ENCODE results near the gene ERCC6. TPM values are rescaled to one million over a fixed set of nuclear protein-coding genes. Genes with fewer than 3 reads are reported as not detected.

Gene ERCC6
- total RNA-seq, 4 donors from 2014 or later: 16.0 to 34.0 (median 22.4) TPM

DNA sequence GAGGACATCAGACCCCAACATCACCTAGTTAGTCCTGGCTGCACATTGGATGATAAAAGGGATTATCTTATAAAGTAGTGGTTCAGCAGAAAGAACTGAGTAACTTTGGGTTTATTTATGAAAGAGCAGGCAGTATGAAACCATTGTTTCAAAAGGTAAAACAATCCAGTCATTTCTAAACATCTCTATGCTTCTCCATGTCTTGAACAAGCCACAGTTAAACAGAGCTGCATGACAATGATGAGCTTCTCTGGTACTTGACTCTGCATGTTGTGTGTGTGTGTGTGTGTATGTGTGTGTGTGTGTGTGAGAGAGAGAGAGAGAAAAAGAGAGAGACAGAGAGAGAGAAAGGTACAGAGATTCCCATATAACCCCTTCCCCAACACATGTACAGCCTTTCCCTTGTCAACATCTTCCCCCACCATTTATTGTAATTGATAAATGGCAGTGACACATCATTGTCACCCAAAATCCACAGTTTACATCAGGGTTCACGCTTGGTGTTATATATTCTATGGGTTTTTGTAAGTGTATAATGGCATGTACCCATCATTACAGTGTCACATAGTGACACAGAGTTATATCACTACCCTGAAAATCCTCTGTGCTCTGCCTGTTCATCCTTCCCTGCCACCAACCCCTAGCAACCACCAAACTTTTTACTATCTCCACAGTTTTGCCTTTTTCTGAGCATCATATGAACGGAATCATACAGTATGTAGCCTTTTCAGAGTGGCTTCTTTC, 38.4 kb upstream of the ERCC6 start:
- H3K36me3 ChIP-seq: no peaks in the 10 kb centered on the region
- H3K27me3 ChIP-seq: no peaks in the 10 kb centered on the region
- intact Hi-C loops (cut with DNase I; ENCODE audit: low total_unique reads) (no loop called here), in situ Hi-C loops (cut with MboI; ENCODE audit: low pct_ligation_motif_present in 1 of 4, low pct_unique_long_range_greater_than_20kb in 1 of 4, low sequenced_read_pairs in 3 of 4) (loop anchor here in 2 of 4 donors (25.0 kb wide), 1 partner anchor 635 kb away; no protein-coding TSS in a partner anchor)
- 69 to 77% methylated on average over 2 of the region's 2 CpGs for WGBS, 2 donors (ENCODE audit: low coverage in 1 of 2)
- no peak overlapping the region for H3K27ac ChIP-seq
- H3K9me3 ChIP-seq: no peaks in the 10 kb centered on the region
- H3K4me1 ChIP-seq: no peaks in the 10 kb centered on the region
- no peak for DNase-seq
- TF ChIP-seq POLR2A (IDR thresholded peaks at IDR 0.05) (no peak), EP300 (IDR thresholded peaks at IDR 0.05; ENCODE audit: low read depth) (no peak), POLR2AphosphoS5 (IDR thresholded peaks at IDR 0.05) (no peak)
- TF ChIP-seq, protein P1, sequence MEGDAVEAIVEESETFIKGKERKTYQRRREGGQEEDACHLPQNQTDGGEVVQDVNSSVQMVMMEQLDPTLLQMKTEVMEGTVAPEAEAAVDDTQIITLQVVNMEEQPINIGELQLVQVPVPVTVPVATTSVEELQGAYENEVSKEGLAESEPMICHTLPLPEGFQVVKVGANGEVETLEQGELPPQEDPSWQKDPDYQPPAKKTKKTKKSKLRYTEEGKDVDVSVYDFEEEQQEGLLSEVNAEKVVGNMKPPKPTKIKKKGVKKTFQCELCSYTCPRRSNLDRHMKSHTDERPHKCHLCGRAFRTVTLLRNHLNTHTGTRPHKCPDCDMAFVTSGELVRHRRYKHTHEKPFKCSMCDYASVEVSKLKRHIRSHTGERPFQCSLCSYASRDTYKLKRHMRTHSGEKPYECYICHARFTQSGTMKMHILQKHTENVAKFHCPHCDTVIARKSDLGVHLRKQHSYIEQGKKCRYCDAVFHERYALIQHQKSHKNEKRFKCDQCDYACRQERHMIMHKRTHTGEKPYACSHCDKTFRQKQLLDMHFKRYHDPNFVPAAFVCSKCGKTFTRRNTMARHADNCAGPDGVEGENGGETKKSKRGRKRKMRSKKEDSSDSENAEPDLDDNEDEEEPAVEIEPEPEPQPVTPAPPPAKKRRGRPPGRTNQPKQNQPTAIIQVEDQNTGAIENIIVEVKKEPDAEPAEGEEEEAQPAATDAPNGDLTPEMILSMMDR (IDR thresholded peaks at IDR 0.05): no peak
- no peak overlapping the region for H3K4me3 ChIP-seq

DNA sequence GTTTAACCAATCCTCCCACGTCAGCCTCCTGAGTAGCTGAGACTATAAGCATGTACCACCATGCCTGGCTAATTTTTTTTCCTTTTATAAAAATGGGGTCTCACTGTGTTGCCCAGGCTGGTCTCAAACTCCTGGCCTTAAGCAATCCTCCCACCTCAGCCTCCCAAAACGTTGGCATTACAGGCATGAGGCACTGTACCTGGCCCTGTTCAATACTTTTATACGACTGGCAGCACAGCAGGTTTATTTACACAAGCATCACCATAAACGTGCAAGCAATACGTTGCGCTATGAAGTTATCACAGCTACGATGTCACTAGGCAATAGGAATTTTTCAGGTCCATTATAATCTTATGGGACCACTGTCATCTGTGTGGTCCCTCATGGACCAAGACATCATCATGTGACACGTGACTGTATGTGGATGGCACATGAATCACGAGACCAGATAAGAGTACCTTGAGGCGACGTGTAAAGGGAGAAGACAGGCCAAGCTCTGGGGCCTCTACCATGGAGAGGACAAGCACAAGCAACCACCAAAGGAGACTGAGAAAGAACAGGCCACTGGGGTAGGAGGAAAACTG, 36.7 kb upstream of the ERCC6 start:
- Histone ChIP-seq H3K4me1 (no peaks in the 10 kb centered on the region), H3K9me3 (no peaks in the 10 kb centered on the region), H3K36me3 (no peaks in the 10 kb centered on the region), H3K4me3 (no peak overlapping the region), H3K27ac (no peak overlapping the region), H3K27me3 (no peaks in the 10 kb centered on the region)
- TF ChIP-seq POLR2A (IDR thresholded peaks at IDR 0.05): no peak
- in situ Hi-C loops (cut with MboI; ENCODE audit: low pct_ligation_motif_present in 1 of 4, low pct_unique_long_range_greater_than_20kb in 1 of 4, low sequenced_read_pairs in 3 of 4) (loop anchor here in 2 of 4 donors (25.0 kb wide), 1 partner anchor 637 kb away; no protein-coding TSS in a partner anchor), intact Hi-C loops (cut with DNase I; ENCODE audit: low total_unique reads) (no loop called here)
- no peak for DNase-seq
- 75 to 80% methylated on average over 8 to 11 of the region's 11 CpGs for WGBS, 2 donors (ENCODE audit: low coverage in 1 of 2)

GRCh38 chr10:49572594-49573114, 33.7 kb upstream of the ERCC6 start:
- in situ Hi-C loops (cut with MboI; ENCODE audit: low pct_ligation_motif_present in 1 of 4, low pct_unique_long_range_greater_than_20kb in 1 of 4, low sequenced_read_pairs in 3 of 4): no loop called here
- no peaks in the 10 kb centered on the region for H3K27me3 ChIP-seq
- no peaks in the 10 kb centered on the region for H3K4me1 ChIP-seq
- H3K36me3 ChIP-seq: no peaks in the 10 kb centered on the region
- no peak overlapping the region for H3K4me3 ChIP-seq
- intact Hi-C loops (cut with DNase I; ENCODE audit: low total_unique reads): no loop called here
- 29 to 76% methylated on average over 2 to 9 of the region's 9 CpGs for WGBS, 2 donors (ENCODE audit: low coverage in 1 of 2)
- DNase-seq: no peak
- H3K9me3 ChIP-seq: no peaks in the 10 kb centered on the region
- no peak for TF ChIP-seq POLR2A (IDR thresholded peaks at IDR 0.05)
- no peak for TF ChIP-seq EP300 (IDR thresholded peaks at IDR 0.05; ENCODE audit: low read depth)
- TF ChIP-seq, protein P1 (IDR thresholded peaks at IDR 0.05): no peak
- no peak for TF ChIP-seq POLR2AphosphoS5 (IDR thresholded peaks at IDR 0.05)
- H3K27ac ChIP-seq: no peak overlapping the region

- in situ Hi-C loops (cut with MboI; ENCODE audit: low pct_ligation_motif_present in 1 of 4, low pct_unique_long_range_greater_than_20kb in 1 of 4, low sequenced_read_pairs in 3 of 4) (no loop called here), intact Hi-C loops (cut with DNase I; ENCODE audit: low total_unique reads) (no loop called here)
- Histone ChIP-seq H3K4me3 (no peak overlapping the region), H3K27me3 (no peaks in the 10 kb centered on the region), H3K36me3 (no peaks in the 10 kb centered on the region), H3K9me3 (no peaks in the 10 kb centered on the region), H3K27ac (no peak overlapping the region), H3K4me1 (no peaks in the 10 kb centered on the region)
- 6 to 30% methylated on average over 2 of the region's 2 CpGs for WGBS, 2 donors (ENCODE audit: low coverage in 1 of 2)
- no peak for DNase-seq
- peak in 1 of 3 donors; percentile 56 for TF ChIP-seq POLR2AphosphoS5 (IDR thresholded peaks at IDR 0.05)
- no peak for TF ChIP-seq POLR2A (IDR thresholded peaks at IDR 0.05)
- TF ChIP-seq, protein P1 (IDR thresholded peaks at IDR 0.05): no peak
- no peak for TF ChIP-seq EP300 (IDR thresholded peaks at IDR 0.05; ENCODE audit: low read depth)
These were observed 32.5 kb upstream of the ERCC6 start for GRCh38 chr10:49571388-49571787.

Measured in transverse colon (tissue), 4 donors.